Sigmoid colon (tissue), 4 donors: Measurements from ENCODE around the gene TMEM253.

Experiments used
- EP300 ChIP-seq, 4 donors: sonication (generic); formaldehyde crosslinking; IDR thresholded peaks; one replicate each; pipeline ENCODE4 v1.6.1; 2017; ENCODE audit warnings: antibody characterized with exemption in 4 of 4
- POLR2A ChIP-seq, 2 donors: fragments of 450-650 bp; IDR thresholded peaks; one replicate each; pipeline ENCODE4 v1.6.1; 2016; ENCODE audit warnings: antibody characterized with exemption in 2 of 2, mild to moderate bottlenecking in 2 of 2, moderate library complexity in 2 of 2
- POLR2AphosphoS5 ChIP-seq, 4 donors: sonication (generic); formaldehyde crosslinking; IDR thresholded peaks; one replicate each; pipeline ENCODE4 v1.6.1; 2017; ENCODE audit warnings: antibody characterized with exemption in 4 of 4
- TF ChIP-seq, protein P1 (sequence below), 4 experiments: fragments of 450-650 bp in 3 of 4; fragments of 200-600 bp in 1 of 4; IDR thresholded peaks; one replicate each; pipeline ENCODE4 v1.5.1; 2016 to 2019; ENCODE audit warnings: antibody characterized with exemption in 4 of 4, mild to moderate bottlenecking in 3 of 4, moderate library complexity in 2 of 4

DNA sequence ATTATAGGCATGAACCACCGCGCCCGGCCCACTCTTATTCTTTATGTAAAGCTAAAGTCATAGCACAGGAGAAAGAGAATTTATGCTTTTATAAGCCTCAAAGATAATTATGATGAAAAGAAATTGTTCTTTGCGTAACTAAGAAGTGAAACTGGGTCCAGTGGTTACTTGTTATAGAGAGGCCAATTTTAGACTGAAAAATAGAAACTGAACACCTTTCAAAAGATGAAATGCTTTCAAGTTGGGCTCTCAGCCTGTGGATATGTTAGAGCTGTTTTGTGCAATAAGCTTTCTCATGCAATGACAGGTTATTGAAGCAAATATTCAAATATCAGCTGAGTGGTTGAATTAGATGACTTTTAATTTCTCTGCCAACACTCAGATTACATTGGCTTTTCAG is 7.9 kb downstream of the TMEM253 start:
- TF ChIP-seq, protein P1, sequence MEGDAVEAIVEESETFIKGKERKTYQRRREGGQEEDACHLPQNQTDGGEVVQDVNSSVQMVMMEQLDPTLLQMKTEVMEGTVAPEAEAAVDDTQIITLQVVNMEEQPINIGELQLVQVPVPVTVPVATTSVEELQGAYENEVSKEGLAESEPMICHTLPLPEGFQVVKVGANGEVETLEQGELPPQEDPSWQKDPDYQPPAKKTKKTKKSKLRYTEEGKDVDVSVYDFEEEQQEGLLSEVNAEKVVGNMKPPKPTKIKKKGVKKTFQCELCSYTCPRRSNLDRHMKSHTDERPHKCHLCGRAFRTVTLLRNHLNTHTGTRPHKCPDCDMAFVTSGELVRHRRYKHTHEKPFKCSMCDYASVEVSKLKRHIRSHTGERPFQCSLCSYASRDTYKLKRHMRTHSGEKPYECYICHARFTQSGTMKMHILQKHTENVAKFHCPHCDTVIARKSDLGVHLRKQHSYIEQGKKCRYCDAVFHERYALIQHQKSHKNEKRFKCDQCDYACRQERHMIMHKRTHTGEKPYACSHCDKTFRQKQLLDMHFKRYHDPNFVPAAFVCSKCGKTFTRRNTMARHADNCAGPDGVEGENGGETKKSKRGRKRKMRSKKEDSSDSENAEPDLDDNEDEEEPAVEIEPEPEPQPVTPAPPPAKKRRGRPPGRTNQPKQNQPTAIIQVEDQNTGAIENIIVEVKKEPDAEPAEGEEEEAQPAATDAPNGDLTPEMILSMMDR (IDR thresholded peaks at IDR 0.05) = no peak
- TF ChIP-seq POLR2A (IDR thresholded peaks at IDR 0.05) (no peak), POLR2AphosphoS5 (IDR thresholded peaks at IDR 0.05) (no peak), EP300 (IDR thresholded peaks at IDR 0.05) (no peak)
